ENCODE results near the gene NAXD. TPM values are rescaled to one million over a fixed set of nuclear protein-coding genes. Genes with fewer than 3 reads are reported as not detected.
"Not testable (repeated sequence)": the region's sequence is repeated elsewhere in the genome, so short reads cannot be mapped to it uniquely, and the experiment has no call there.

NAXD gene
- total RNA-seq, 2 experiments from 2014 or later: 8.3 to 12.5 TPM

GRCh38 chr13:110653271-110653670 lies 37.9 kb downstream of the NAXD start:
- no peaks in the 10 kb centered on the region for H3K79me2 ChIP-seq (ENCODE audit: insufficient read depth, low read depth, low read length)
- H3K4me3 ChIP-seq (ENCODE audit: low read depth, low read length, poor library complexity, severe bottlenecking): no peak overlapping the region
- H3K4me1 ChIP-seq (ENCODE audit: insufficient read depth, low read length, poor library complexity, severe bottlenecking): no peaks in the 10 kb centered on the region
- H3K9me3 ChIP-seq (ENCODE audit: low read length): no peaks in the 10 kb centered on the region
- TF ChIP-seq CTCF (conservative IDR thresholded peaks at IDR 0.05; ENCODE audit: low read length) (no peak), EZH2phosphoT487 (IDR thresholded peaks at IDR 0.05; ENCODE audit: borderline replicate concordance, low read depth, low read length) (no peak)
- ChIA-PET CTCF (ENCODE audit: unreplicated experiment) (no interaction called here), POLR2A (no interaction called here)
- no peak overlapping the region for H3K27ac ChIP-seq (ENCODE audit: low read depth, low read length, poor library complexity, severe bottlenecking)
- no peak for DNase-seq (ENCODE audit: low spot score)
- H3K36me3 ChIP-seq (ENCODE audit: insufficient read depth, low read length): peaks cover 11% of the 10 kb centered on the region; the same call in 1 of the 2 replicates
- no TSS peak for BruUV-seq (replicated peaks)
- H3K9me2 ChIP-seq (ENCODE audit: insufficient read depth, low read length): no peaks in the 10 kb centered on the region
- H3K4me2 ChIP-seq (ENCODE audit: low read length): no peak overlapping the region
- intact Hi-C loops (cut with micrococcal nuclease; ENCODE audit: unreplicated experiment): no loop called here
- no peaks in the 10 kb centered on the region for H4K20me1 ChIP-seq (ENCODE audit: insufficient read depth, low read length)
- no peak overlapping the region for H2AFZ ChIP-seq (ENCODE audit: low read length)

GRCh38 chr13:110653851-110654250 lies 38.5 kb downstream of the NAXD start:
- no peaks in the 10 kb centered on the region for H3K9me3 ChIP-seq (ENCODE audit: low read length)
- intact Hi-C loops (cut with micrococcal nuclease; ENCODE audit: unreplicated experiment): no loop called here
- peaks cover 11% of the 10 kb centered on the region for H3K36me3 ChIP-seq (ENCODE audit: insufficient read depth, low read length)
- H3K9me2 ChIP-seq (ENCODE audit: insufficient read depth, low read length): no peaks in the 10 kb centered on the region
- no peaks in the 10 kb centered on the region for H4K20me1 ChIP-seq (ENCODE audit: insufficient read depth, low read length)
- H3K4me3 ChIP-seq (ENCODE audit: low read depth, low read length, poor library complexity, severe bottlenecking): no peak overlapping the region
- no TSS peak for BruUV-seq (replicated peaks)
- no peak for TF ChIP-seq EZH2phosphoT487 (IDR thresholded peaks at IDR 0.05; ENCODE audit: borderline replicate concordance, low read depth, low read length)
- TF ChIP-seq CTCF (conservative IDR thresholded peaks at IDR 0.05; ENCODE audit: low read length): no peak
- H3K79me2 ChIP-seq (ENCODE audit: insufficient read depth, low read depth, low read length): no peaks in the 10 kb centered on the region
- no peak for DNase-seq (ENCODE audit: low spot score)
- ChIA-PET CTCF (ENCODE audit: unreplicated experiment) (no interaction called here), POLR2A (interaction anchor here (0.6 kb wide), 1 partner anchor 245 kb away, joined by 3 read pairs; no protein-coding TSS in a partner anchor)
- no peak overlapping the region for H3K27ac ChIP-seq (ENCODE audit: low read depth, low read length, poor library complexity, severe bottlenecking)
- no peak overlapping the region for H3K4me2 ChIP-seq (ENCODE audit: low read length)
- no peaks in the 10 kb centered on the region for H3K4me1 ChIP-seq (ENCODE audit: insufficient read depth, low read length, poor library complexity, severe bottlenecking)
- no peak overlapping the region for H2AFZ ChIP-seq (ENCODE audit: low read length)

GRCh38 chr13:110657196-110657595 lies 41.9 kb downstream of the NAXD start:
- no peak overlapping the region for H3K4me2 ChIP-seq (ENCODE audit: low read length)
- H3K36me3 ChIP-seq (ENCODE audit: insufficient read depth, low read length): peaks cover 42% of the 10 kb centered on the region
- H3K27ac ChIP-seq (ENCODE audit: low read depth, low read length, poor library complexity, severe bottlenecking): no peak overlapping the region
- no peaks in the 10 kb centered on the region for H3K9me3 ChIP-seq (ENCODE audit: low read length)
- BruUV-seq (replicated peaks): no TSS peak
- ChIA-PET CTCF (ENCODE audit: unreplicated experiment) (no interaction called here), POLR2A (no interaction called here)
- H3K79me2 ChIP-seq (ENCODE audit: insufficient read depth, low read depth, low read length): no peaks in the 10 kb centered on the region
- intact Hi-C loops (cut with micrococcal nuclease; ENCODE audit: unreplicated experiment): no loop called here
- TF ChIP-seq EZH2phosphoT487 (IDR thresholded peaks at IDR 0.05; ENCODE audit: borderline replicate concordance, low read depth, low read length) (no peak), CTCF (conservative IDR thresholded peaks at IDR 0.05; ENCODE audit: low read length) (no peak)
- no peak overlapping the region for H3K4me3 ChIP-seq (ENCODE audit: low read depth, low read length, poor library complexity, severe bottlenecking)
- DNase-seq (ENCODE audit: low spot score): no peak
- no peaks in the 10 kb centered on the region for H4K20me1 ChIP-seq (ENCODE audit: insufficient read depth, low read length)
- H3K9me2 ChIP-seq (ENCODE audit: insufficient read depth, low read length): no peaks in the 10 kb centered on the region
- H3K4me1 ChIP-seq (ENCODE audit: insufficient read depth, low read length, poor library complexity, severe bottlenecking): no peaks in the 10 kb centered on the region
- H2AFZ ChIP-seq (ENCODE audit: low read length): no peak overlapping the region

- CTCF ChIA-PET (ENCODE audit: unreplicated experiment); H3K79me2 ChIP-seq (ENCODE audit: insufficient read depth, low read depth, low read length); H3K27ac ChIP-seq (ENCODE audit: low read depth, low read length, poor library complexity, severe bottlenecking); BruUV-seq (replicated peaks); H2AFZ ChIP-seq (ENCODE audit: low read length); H3K9me2 ChIP-seq (ENCODE audit: insufficient read depth, low read length); H3K9me3 ChIP-seq (ENCODE audit: low read length); H4K20me1 ChIP-seq (ENCODE audit: insufficient read depth, low read length); intact Hi-C loops (cut with micrococcal nuclease; ENCODE audit: unreplicated experiment); H3K4me3 ChIP-seq (ENCODE audit: low read depth, low read length, poor library complexity, severe bottlenecking); POLR2A ChIA-PET; H3K4me2 ChIP-seq (ENCODE audit: low read length); H3K4me1 ChIP-seq (ENCODE audit: insufficient read depth, low read length, poor library complexity, severe bottlenecking); DNase-seq (ENCODE audit: low spot score): not testable (repeated sequence)
- H3K36me3 ChIP-seq (ENCODE audit: insufficient read depth, low read length): peaks cover 54% of the 10 kb centered on the region
Measured at GRCh38 chr13:110658218-110658911, 43.0 kb downstream of the NAXD start.
